Stomach (tissue), 9 donors: ENCODE results near the gene NSMCE1. TPM values are rescaled to one million over a fixed set of nuclear protein-coding genes. Genes with fewer than 3 reads are reported as not detected.

Experiments used
- DNase-seq, 2 donors: peaks; one replicate each; pipeline versions ENCODE4 v3.0.0 to v3.0.0-alpha.2; 2013 to 2019
- H3K27ac ChIP-seq, 5 donors: fragments of 200-600 bp in 4 of 5; sonication (generic) in 4 of 5; one replicate each; pipeline ENCODE4 v1.5.1; 2013 to 2019; ENCODE audit warnings: mild to moderate bottlenecking in 1 of 5, moderate library complexity in 1 of 5
- H3K27me3 ChIP-seq, 3 donors: fragments of 200-600 bp; sonication (generic); one replicate each; pipeline ENCODE4 v1.5.1; 2017 to 2019; ENCODE audit warnings: mixed run types in 1 of 3
- H3K36me3 ChIP-seq, 4 donors: fragments of 200-600 bp; sonication (generic); 1 replicate in 3 of 4; 2 replicates in 1 of 4; pipeline ENCODE4 v1.5.1; 2016 to 2019
- H3K4me1 ChIP-seq, 4 donors: fragments of 200-600 bp; sonication (generic); one replicate each; pipeline ENCODE4 v1.5.1; 2016 to 2019
- H3K4me3 ChIP-seq, 4 donors: fragments of 200-600 bp; sonication (generic) in 3 of 4; one replicate each; pipeline ENCODE4 v1.5.1; 2016 to 2019; ENCODE audit warnings: mild to moderate bottlenecking in 1 of 4
- H3K9me3 ChIP-seq, 4 donors: fragments of 200-600 bp; sonication (generic); one replicate each; pipeline ENCODE4 v1.5.1; 2016 to 2019
- EP300 ChIP-seq: sonication (generic); formaldehyde crosslinking; IDR thresholded peaks from one replicate; pipeline ENCODE4 v1.6.1; 2017; ENCODE audit warnings: antibody characterized with exemption
- POLR2A ChIP-seq, 4 donors: fragments of 450-650 bp; IDR thresholded peaks; one replicate each; pipeline ENCODE4 v1.6.1; 2016; ENCODE audit warnings: antibody characterized with exemption in 4 of 4, control low read depth in 2 of 4, mild to moderate bottlenecking in 1 of 4, moderate library complexity in 1 of 4
- POLR2AphosphoS5 ChIP-seq, 3 donors: sonication (generic); formaldehyde crosslinking; IDR thresholded peaks; one replicate each; pipeline ENCODE4 v1.6.1; 2016; ENCODE audit warnings: antibody characterized with exemption in 3 of 3
- WGBS, 5 donors: extraction: QIAGEN DNeasy Blood & Tissue Kit in 3 of 5; methylation state at CpG; one replicate each; pipeline versions ENCODE4 v1.1.5 to v1.1.7; 2013 to 2018; 5-methylcytosine and 5-hydroxymethylcytosine counted together
- intact Hi-C: fragments of 100-400 bp; cut with DNase I; formaldehyde crosslinking; loops from one replicate; pipeline ENCODE4 v1.15.1; 2023; ENCODE audit warnings: low total_unique reads
- polyA plus RNA-seq, 3 donors: library from polyadenylated mRNA; stranded (reverse); fragments of 200-250 nt; gene quantifications; one replicate each; pipeline ENCODE4 v1.2.3, GENCODE V29; 2013
- total RNA-seq, 5 donors: library from RNA; depleted of rRNA; stranded (reverse); fragments of >200 nt; gene quantifications; one replicate each; pipeline versions ENCODE4 v1.1.0 to v1.2.3, GENCODE V29; 2014 to 2016
- TF ChIP-seq, protein P1 (sequence below), 7 experiments: fragments of 450-650 bp in 4 of 7; fragments of 200-600 bp in 3 of 7; sonication (generic) in 3 of 7; IDR thresholded peaks; one replicate each; pipeline ENCODE4 v1.5.1; 2016 to 2019; ENCODE audit warnings: antibody characterized with exemption in 7 of 7, control low read depth in 2 of 7, mild to moderate bottlenecking in 1 of 7
- donor health status: healthy with polysubstance abuse.
- donor health status: Bipolar disorder and iron deficiency.
- donor health status: healthy.

The NSMCE1 gene
- total and polyA plus RNA-seq, 8 donors, result 9.3 to 120 (median 46.2) TPM

DNA sequence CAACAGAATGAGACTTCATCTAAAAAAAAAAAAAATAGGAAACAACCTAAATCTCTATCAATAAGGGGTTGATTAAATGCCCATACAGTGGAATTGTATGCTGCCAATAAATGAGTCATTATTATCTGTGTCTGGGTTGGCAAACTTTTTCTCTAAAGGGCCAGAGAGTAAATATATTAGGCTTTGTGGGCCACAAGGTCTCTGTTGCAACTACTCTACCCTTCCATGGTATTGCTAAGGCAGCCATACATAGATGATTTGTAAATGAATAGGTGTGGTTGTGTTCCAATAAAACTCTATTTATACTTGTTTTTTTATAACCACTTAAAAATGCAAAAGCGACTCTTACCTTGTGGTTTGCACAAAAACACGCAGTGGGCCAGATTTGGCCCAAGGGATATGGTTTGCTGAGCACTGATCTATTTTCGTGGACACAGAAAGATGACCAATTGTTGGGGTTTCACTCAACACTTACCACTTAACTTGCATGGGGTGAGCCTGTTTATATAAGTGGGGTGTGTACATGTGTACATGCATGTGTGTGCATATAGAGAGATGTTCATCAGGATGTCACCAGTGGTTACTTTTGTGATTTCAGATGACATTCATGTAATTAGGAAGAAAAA, 32.8 kb upstream of the NSMCE1 start:
- intact Hi-C loops, result no loop called here
- no peaks in the 10 kb centered on the region for H3K9me3 ChIP-seq
- TF ChIP-seq EP300 (no peak), POLR2AphosphoS5 (IDR thresholded peaks at IDR 0.05) (no peak), POLR2A (IDR thresholded peaks at IDR 0.05) (no peak)
- TF ChIP-seq, protein P1, sequence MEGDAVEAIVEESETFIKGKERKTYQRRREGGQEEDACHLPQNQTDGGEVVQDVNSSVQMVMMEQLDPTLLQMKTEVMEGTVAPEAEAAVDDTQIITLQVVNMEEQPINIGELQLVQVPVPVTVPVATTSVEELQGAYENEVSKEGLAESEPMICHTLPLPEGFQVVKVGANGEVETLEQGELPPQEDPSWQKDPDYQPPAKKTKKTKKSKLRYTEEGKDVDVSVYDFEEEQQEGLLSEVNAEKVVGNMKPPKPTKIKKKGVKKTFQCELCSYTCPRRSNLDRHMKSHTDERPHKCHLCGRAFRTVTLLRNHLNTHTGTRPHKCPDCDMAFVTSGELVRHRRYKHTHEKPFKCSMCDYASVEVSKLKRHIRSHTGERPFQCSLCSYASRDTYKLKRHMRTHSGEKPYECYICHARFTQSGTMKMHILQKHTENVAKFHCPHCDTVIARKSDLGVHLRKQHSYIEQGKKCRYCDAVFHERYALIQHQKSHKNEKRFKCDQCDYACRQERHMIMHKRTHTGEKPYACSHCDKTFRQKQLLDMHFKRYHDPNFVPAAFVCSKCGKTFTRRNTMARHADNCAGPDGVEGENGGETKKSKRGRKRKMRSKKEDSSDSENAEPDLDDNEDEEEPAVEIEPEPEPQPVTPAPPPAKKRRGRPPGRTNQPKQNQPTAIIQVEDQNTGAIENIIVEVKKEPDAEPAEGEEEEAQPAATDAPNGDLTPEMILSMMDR (IDR thresholded peaks at IDR 0.05), result no peak
- no peaks in the 10 kb centered on the region for H3K27me3 ChIP-seq
- H3K4me3 ChIP-seq, result no peak overlapping the region
- no peaks in the 10 kb centered on the region for H3K36me3 ChIP-seq
- peaks cover 0 to 18% (median 2%) of the 10 kb centered on the region in 4 donors for H3K4me1 ChIP-seq
- WGBS, 5 donors, result 85 to 95% (median 90%) methylated on average over 3 of the region's 3 CpGs
- no peak for DNase-seq
- H3K27ac ChIP-seq, result no peak overlapping the region

DNA sequence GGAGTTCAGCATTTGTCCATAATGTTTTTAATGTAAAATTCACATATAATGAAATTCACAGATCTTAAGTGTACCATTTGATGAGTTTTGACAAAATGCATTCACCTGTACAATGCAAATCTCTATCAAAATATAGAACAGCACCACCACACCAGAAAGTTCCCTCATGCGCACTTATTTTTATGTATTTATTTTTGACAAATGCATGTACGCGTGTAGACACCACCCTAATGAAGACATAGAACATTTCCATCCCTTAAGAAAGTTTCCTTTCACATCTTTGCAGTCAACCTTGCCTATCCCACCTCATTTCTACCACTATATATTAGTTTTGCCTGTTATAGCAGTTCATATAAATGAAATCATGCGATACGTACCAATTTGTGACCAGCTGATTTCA, 29.6 kb upstream of the NSMCE1 start:
- no peaks in the 10 kb centered on the region for H3K9me3 ChIP-seq
- H3K27ac ChIP-seq, result no peak overlapping the region
- WGBS, 5 donors, result 97 to 99% (median 97%) methylated on average over 5 of the region's 5 CpGs
- no peaks in the 10 kb centered on the region for H3K27me3 ChIP-seq
- no peaks in the 10 kb centered on the region for H3K4me1 ChIP-seq
- no peak for DNase-seq
- no peak overlapping the region for H3K4me3 ChIP-seq
- intact Hi-C loops, result no loop called here
- H3K36me3 ChIP-seq, result no peaks in the 10 kb centered on the region
- TF ChIP-seq POLR2A (IDR thresholded peaks at IDR 0.05), result no peak
- TF ChIP-seq EP300, result no peak
- TF ChIP-seq POLR2AphosphoS5 (IDR thresholded peaks at IDR 0.05), result no peak
- TF ChIP-seq, protein P1 (IDR thresholded peaks at IDR 0.05), result no peak

DNA sequence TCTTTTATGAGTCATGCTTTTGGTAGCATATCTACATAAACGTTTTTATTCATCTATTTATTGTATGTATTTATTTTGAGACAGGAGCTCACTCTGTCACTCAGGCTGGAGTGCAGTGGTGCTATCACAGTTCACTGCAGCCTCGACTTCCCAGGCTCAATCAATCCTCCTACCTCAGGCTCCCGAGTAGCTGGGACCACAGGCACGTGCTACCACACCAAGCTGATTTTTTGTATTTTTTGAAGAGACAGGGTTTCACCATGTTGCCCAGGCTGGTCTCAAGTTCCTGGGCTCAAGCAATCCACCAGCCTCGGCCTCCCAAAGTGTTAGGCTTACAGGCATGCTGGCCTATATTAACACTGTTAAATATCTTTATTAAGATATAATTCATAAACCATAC, 24.8 kb upstream of the NSMCE1 start:
- 56 to 65% (median 61%) methylated on average over 5 of the region's 5 CpGs for WGBS, 5 donors
- no peak overlapping the region for H3K27ac ChIP-seq
- H3K27me3 ChIP-seq, result no peaks in the 10 kb centered on the region
- TF ChIP-seq, protein P1 (IDR thresholded peaks at IDR 0.05), result no peak
- TF ChIP-seq POLR2AphosphoS5 (IDR thresholded peaks at IDR 0.05), result no peak
- TF ChIP-seq POLR2A (IDR thresholded peaks at IDR 0.05), result no peak
- no peak for TF ChIP-seq EP300
- DNase-seq, result no peak
- no peaks in the 10 kb centered on the region for H3K36me3 ChIP-seq
- no peaks in the 10 kb centered on the region for H3K4me1 ChIP-seq
- H3K9me3 ChIP-seq, result no peaks in the 10 kb centered on the region
- intact Hi-C loops, result no loop called here
- H3K4me3 ChIP-seq, result no peak overlapping the region

DNA sequence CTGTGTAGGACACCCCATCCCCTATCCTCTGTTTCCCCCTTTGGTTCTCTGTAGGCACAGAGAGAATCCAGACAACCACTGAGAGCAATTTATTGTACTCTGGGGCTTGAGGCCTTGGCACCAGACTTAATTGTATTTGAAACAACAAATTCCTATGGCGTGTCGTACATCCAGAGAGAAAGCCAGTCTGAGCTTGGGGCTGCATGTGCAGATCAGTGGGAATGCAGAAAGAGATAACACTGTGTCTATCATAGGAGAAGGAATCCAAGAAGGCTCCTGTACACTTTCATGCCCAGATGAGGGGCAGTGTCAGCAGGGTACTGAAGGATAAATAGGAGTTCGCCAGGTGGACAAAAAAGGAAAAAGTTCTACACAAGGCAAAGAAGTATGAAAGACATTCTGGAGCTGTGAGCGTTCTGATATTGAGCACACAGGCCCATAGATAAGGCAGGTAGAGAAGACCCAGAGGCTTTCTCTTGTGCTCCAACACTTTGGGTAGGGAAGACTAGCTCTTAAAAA, 23.2 kb upstream of the NSMCE1 start:
- H3K36me3 ChIP-seq, result no peaks in the 10 kb centered on the region
- no peak for DNase-seq
- TF ChIP-seq, protein P1 (IDR thresholded peaks at IDR 0.05), result no peak
- H3K9me3 ChIP-seq, result no peaks in the 10 kb centered on the region
- H3K4me1 ChIP-seq, result no peaks in the 10 kb centered on the region
- H3K4me3 ChIP-seq, result no peak overlapping the region
- 85 to 92% (median 89%) methylated on average over 4 of the region's 4 CpGs for WGBS, 5 donors
- no peaks in the 10 kb centered on the region for H3K27me3 ChIP-seq
- intact Hi-C loops, result no loop called here
- H3K27ac ChIP-seq, result no peak overlapping the region
